ENCODE measurements around the gene CYP2B6. TPM values are rescaled to one million over a fixed set of nuclear protein-coding genes. Genes with fewer than 3 reads are reported as not detected.
"Not testable (repeated sequence)": the region's sequence is repeated elsewhere in the genome, so short reads cannot be mapped to it uniquely, and the experiment has no call there.

Gene CYP2B6
- polyA plus RNA-seq, 1 donor from 2014 or later, result not detected

DNA sequence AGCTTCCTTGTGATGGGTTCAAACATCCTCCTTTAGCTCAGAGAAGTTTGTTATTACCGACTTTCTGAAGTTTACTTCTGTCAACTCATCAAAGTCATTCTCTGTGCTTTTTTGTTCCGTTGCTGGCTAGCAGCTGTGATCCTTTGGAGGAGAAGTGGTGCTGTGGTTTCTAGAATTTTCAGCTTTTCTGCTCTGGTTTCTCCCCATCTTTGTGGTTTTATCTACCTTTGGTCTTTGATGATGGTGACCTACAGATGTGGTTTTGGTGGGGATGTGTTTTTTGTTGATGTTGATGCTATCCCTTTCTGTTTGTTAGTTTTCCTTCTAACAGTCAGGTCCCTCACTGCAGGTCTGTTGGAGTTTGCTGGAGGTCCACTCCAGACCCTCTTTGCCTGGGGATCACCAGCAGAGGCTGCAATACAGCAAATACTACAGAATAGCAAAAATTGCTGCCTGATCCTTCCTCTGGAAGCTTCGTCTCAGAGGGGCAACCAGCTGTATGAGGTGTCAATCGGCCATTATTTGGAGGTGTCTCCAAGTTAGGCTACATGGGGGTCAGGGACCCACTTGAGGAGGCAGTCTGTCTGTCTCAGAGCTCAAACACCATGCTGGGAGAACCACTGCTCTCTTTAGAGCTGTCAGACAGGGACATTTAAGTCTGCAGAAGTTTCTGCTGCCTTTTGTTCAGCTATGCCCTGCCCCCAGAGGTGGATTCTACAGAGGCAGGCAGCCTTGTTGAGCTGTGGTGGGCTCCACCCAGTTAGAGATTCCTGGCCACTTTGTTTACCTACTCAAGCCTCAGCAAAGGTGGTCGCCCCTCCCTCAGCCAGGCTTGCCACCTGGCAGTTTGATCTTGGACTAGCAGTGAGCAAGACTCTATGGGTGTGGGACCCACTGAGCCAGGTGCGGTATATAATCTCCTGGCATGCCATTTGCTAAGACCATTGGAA lies 20.4 kb upstream of the CYP2B6 start:
- not testable (repeated sequence) for H3K9me2 ChIP-seq (ENCODE audit: insufficient read depth, low read length); H3K36me3 ChIP-seq (ENCODE audit: insufficient read depth, low read length); H3K9me3 ChIP-seq (ENCODE audit: low read length); H3K4me3 ChIP-seq (ENCODE audit: low read length); H4K20me1 ChIP-seq (ENCODE audit: insufficient read depth); H2AFZ ChIP-seq (ENCODE audit: low read depth, low read length); H3K9ac ChIP-seq (ENCODE audit: low read length); H3K4me2 ChIP-seq (ENCODE audit: low read length); H3K27ac ChIP-seq (ENCODE audit: low read length); H3F3A ChIP-seq (ENCODE audit: insufficient read depth, low read length, poor library complexity, severe bottlenecking); H3K79me2 ChIP-seq (replicated peaks; ENCODE audit: insufficient read depth, low read length); H3K27me3 ChIP-seq (ENCODE audit: insufficient read depth, low read depth, low read length)

- Histone ChIP-seq H3K9me2 (ENCODE audit: insufficient read depth, low read length) (no peaks in the 10 kb centered on the region), H3K9me3 (ENCODE audit: low read length) (no peaks in the 10 kb centered on the region), H3K27ac (ENCODE audit: low read length) (no peak overlapping the region), H3K79me2 (replicated peaks; ENCODE audit: insufficient read depth, low read length) (no peaks in the 10 kb centered on the region), H3K27me3 (ENCODE audit: insufficient read depth, low read depth, low read length) (no peaks in the 10 kb centered on the region), H3K4me3 (ENCODE audit: low read length) (no peak overlapping the region), H3K9ac (ENCODE audit: low read length) (no peak overlapping the region), H3F3A (ENCODE audit: insufficient read depth, low read length, poor library complexity, severe bottlenecking) (no peaks in the 10 kb centered on the region), H3K36me3 (ENCODE audit: insufficient read depth, low read length) (no peaks in the 10 kb centered on the region), H4K20me1 (ENCODE audit: insufficient read depth) (no peaks in the 10 kb centered on the region), H3K4me2 (ENCODE audit: low read length) (no peak overlapping the region), H2AFZ (ENCODE audit: low read depth, low read length) (no peak overlapping the region)
- TF ChIP-seq TAF1 (IDR thresholded peaks at IDR 0.05; ENCODE audit: low read depth) (no peak), SMC3 (conservative IDR thresholded peaks at IDR 0.05; ENCODE audit: poor library complexity) (peak; percentile 55), MXI1 (conservative IDR thresholded peaks at IDR 0.05; ENCODE audit: poor library complexity, severe bottlenecking) (no peak), RAD21 (conservative IDR thresholded peaks at IDR 0.05) (peak; percentile 35), EP300 (conservative IDR thresholded peaks at IDR 0.05; ENCODE audit: poor library complexity, severe bottlenecking) (no peak), REST (IDR thresholded peaks at IDR 0.05; ENCODE audit: borderline replicate concordance) (no peak), POLR2AphosphoS5 (IDR thresholded peaks at IDR 0.05) (no peak), CTCF (IDR thresholded peaks at IDR 0.05; ENCODE audit: poor library complexity, severe bottlenecking) (peak; percentile 36)
Measured at GRCh38 chr19:40974633-40975037, 16.4 kb upstream of the CYP2B6 start.

- no peak overlapping the region for H3K4me2 ChIP-seq (ENCODE audit: low read length)
- no peaks in the 10 kb centered on the region for H3K36me3 ChIP-seq (ENCODE audit: insufficient read depth, low read length)
- H3K27me3 ChIP-seq (ENCODE audit: insufficient read depth, low read depth, low read length), result no peaks in the 10 kb centered on the region
- no peak overlapping the region for H3K9ac ChIP-seq (ENCODE audit: low read length)
- no peaks in the 10 kb centered on the region for H4K20me1 ChIP-seq (ENCODE audit: insufficient read depth)
- H3K27ac ChIP-seq (ENCODE audit: low read length), result no peak overlapping the region
- no peaks in the 10 kb centered on the region for H3K9me2 ChIP-seq (ENCODE audit: insufficient read depth, low read length)
- no peak overlapping the region for H2AFZ ChIP-seq (ENCODE audit: low read depth, low read length)
- H3K9me3 ChIP-seq (ENCODE audit: low read length), result no peaks in the 10 kb centered on the region
- H3K79me2 ChIP-seq (replicated peaks; ENCODE audit: insufficient read depth, low read length), result no peaks in the 10 kb centered on the region
- H3K4me3 ChIP-seq (ENCODE audit: low read length), result no peak overlapping the region
- H3F3A ChIP-seq (ENCODE audit: insufficient read depth, low read length, poor library complexity, severe bottlenecking), result no peaks in the 10 kb centered on the region
- TF ChIP-seq POLR2AphosphoS5 (IDR thresholded peaks at IDR 0.05) (no peak), TAF1 (IDR thresholded peaks at IDR 0.05; ENCODE audit: low read depth) (no peak), CTCF (IDR thresholded peaks at IDR 0.05; ENCODE audit: poor library complexity, severe bottlenecking) (no peak), REST (IDR thresholded peaks at IDR 0.05; ENCODE audit: borderline replicate concordance) (no peak), MXI1 (conservative IDR thresholded peaks at IDR 0.05; ENCODE audit: poor library complexity, severe bottlenecking) (no peak), SMC3 (conservative IDR thresholded peaks at IDR 0.05; ENCODE audit: poor library complexity) (no peak), EZH2 (IDR thresholded peaks at IDR 0.05; ENCODE audit: borderline replicate concordance, insufficient read depth, low read length, poor library complexity, severe bottlenecking) (no peak), RAD21 (conservative IDR thresholded peaks at IDR 0.05) (no peak)
Measured at GRCh38 chr19:40976134-40976533, 14.9 kb upstream of the CYP2B6 start.
